GM19099 (cell line): Measurements from ENCODE around the gene PLA2G3.

Experiments used
- POLR2A ChIP-seq: IDR thresholded peaks from 3 replicates; pipeline ENCODE4 v1.6.1; 2011; ENCODE audit warnings: low read depth; ENCODE audit not compliant: insufficient read length; ENCODE audit errors: extremely low read depth

PLA2G3 gene

GRCh38 chr22:31135706-31136105 is 4.6 kb downstream of the PLA2G3 start:
- TF ChIP-seq POLR2A, result no peak

GRCh38 chr22:31134688-31135087 is 5.6 kb downstream of the PLA2G3 start:
- TF ChIP-seq POLR2A, result no peak

- no peak for TF ChIP-seq POLR2A
Observed at GRCh38 chr22:31133911-31134310, 6.4 kb downstream of the PLA2G3 start.

GRCh38 chr22:31130873-31131272 is 9.4 kb downstream of the PLA2G3 start:
- no peak for TF ChIP-seq POLR2A

GRCh38 chr22:31128156-31128555 is 12.2 kb downstream of the PLA2G3 start:
- TF ChIP-seq POLR2A, result no peak

DNA sequence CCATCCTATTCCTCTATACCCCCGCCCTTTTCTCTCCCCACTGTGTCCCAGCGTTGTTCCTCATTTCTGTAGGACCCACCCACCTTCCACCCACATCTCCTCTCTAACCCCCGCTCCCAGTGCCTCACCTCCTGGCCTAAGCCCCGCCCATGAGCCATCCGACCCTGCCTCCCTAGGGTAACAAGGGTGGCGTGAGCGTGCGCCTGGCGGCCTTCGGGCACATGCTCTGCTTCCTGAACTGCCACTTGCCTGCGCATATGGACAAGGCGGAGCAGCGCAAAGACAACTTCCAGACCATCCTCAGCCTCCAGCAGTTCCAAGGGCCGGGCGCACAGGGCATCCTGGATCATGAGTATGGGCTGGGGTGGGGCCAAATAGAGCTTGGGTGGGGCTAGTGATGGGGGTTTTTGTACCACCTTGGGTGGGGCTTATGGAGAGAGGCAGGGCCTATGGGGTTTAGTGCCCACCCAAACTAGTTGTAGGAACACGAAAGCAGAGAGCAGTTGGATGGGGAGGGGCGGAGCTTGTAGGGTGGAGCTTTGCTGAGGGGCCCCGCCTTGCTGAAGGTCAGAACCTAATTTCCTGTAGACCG is 13.0 kb downstream of the PLA2G3 start:
- TF ChIP-seq POLR2A, result no peak

DNA sequence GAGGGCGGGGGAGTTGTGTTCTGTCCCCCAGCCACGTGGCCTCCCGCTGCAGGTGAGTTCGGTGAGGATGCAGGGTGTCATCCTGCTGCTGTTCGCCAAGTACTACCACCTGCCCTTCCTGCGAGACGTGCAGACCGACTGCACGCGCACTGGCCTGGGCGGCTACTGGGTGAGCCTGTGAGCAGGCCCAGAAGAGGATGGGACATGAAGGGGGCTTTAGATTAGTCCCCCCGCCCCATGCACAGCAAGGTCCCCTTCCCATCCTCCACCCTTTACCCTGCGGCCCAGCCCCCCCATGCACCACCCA is 13.5 kb downstream of the PLA2G3 start:
- TF ChIP-seq POLR2A, result no peak

- no peak for TF ChIP-seq POLR2A
Observed at GRCh38 chr22:31126128-31126868, 14.0 kb downstream of the PLA2G3 start.

DNA sequence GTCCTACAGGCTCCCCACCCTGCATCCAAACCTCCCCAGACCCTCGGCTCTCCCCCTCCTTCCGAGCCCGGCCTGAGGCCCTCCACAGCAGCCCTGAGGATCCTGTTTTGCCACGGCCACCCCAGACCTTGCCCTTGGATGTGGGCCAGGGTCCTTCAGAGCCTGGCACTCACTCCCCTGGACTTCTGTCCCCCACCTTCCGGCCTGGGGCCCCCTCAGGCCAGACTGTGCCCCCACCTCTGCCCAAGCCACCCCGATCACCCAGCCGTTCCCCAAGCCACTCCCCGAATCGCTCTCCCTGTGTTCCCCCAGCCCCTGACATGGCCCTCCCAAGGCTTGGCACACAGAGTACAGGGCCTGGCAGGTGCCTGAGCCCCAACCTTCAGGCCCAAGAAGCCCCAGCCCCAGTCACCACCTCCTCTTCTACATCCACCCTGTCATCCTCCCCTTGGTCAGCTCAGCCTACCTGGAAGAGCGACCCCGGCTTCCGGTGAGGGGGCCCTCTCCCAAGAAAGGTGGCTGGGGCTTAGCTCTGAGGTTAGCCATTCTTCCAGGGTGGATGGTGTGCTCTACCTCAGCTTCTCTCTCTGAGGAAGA is 14.7 kb downstream of the PLA2G3 start:
- no peak for TF ChIP-seq POLR2A

GRCh38 chr22:31124811-31125465 is 15.4 kb downstream of the PLA2G3 start:
- no peak for TF ChIP-seq POLR2A

DNA sequence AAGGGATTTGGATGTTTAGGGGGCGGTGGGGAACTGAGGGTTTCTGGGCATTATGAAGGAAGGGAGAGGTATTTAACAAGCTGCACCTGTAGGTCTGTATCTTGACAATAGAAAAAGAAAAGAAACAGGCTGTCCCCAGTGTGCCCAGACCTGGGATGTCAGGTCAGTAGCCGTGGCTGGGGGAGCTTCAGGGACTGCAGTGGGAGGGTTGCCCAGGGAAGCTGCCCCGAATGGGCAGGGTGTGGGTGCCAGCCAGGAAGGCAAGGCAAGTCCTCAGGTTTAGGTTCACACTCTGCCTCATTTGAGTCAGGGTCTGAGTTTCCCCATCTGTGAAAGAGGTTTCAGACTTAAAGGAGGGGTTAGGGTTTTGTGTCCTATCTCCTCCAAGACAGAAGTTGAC is 16.0 kb downstream of the PLA2G3 start:
- no peak for TF ChIP-seq POLR2A

DNA sequence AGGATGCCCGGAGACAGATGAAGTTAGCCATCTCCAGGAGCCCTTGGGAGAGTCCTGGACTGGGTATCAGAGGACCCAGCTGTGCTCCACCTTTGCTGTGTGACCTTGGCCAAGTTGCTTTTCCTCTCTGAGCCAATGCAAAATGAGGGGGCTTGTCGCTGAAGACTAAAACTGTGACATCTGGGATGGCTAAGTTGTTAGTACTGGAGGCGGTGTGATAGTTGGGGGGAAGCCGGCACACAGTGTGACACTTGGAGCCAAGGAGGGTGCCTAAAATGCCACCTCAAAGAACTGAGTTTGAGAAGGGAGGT is 17.1 kb downstream of the PLA2G3 start:
- no peak for TF ChIP-seq POLR2A

- no peak for TF ChIP-seq POLR2A
Observed at GRCh38 chr22:31122532-31123291, 17.6 kb downstream of the PLA2G3 start, which contains the start of gene INPP5J. TSS of gene INPP5J (plus strand) at chr22:31122966. CDS start at chr22:31123015, 49 bp downstream.

DNA sequence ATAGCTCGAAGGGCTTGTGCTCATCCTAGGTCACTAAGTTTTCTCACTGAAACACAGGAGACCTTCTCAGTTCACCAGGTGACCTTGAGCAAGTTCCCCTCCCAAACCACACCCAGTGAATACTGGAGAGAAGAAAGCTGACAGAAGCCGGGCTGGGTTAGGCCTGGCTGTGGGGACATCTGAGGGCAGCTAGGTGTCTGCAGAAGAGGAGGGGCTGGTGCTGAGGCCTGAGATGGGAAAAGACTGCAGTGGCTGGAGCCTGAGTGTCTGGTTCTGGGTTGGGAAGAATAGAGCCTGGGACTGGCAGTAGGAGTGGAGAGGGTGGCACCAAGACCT is 18.1 kb downstream of the PLA2G3 start:
- TF ChIP-seq POLR2A, result no peak

DNA sequence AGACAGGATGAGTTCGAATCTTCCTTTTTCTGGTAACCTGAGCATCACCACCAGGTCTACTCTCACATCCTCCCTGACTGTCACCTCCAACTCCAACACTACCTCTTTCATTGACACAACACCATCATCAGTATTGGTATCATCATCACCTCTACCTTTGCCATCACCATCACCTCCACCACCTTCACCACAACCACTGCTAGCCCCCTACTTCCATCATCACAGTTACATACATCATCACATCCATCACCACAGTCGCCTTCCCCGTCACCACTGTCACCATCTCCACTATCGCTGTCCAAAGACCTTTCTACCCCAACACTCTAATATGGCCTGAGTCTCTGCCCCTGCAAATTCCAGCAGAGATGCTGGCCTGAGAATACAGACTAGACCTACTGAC is 18.9 kb downstream of the PLA2G3 start:
- no peak for TF ChIP-seq POLR2A
